HepG2 (cell line): ENCODE data around the gene SELENOS. TPM values are rescaled to one million over a fixed set of nuclear protein-coding genes. Genes with fewer than 3 reads are reported as not detected.

Source experiments
- ATAC-seq: fragments of 200-7000 bp; cut with Tn5 transposase; 3 replicates; pipeline ENCODE4 v1.9.1; 2020; ENCODE audit warnings: mild to moderate bottlenecking, moderate library complexity
- BruUV-seq: library from RNA; stranded (reverse); fragments of 400-500 nt; replicated peaks from 2 replicates; lab custom pipeline; 2021; lab: Mats Ljungman, UMichigan
- CTCF ChIA-PET: fragments of 300-600 bp; formaldehyde crosslinking; extraction: SDS; loops from one replicate; lab custom pipeline; 2021; ENCODE audit warnings: low total read pairs, inconsistent platforms, low intra/inter-chr PET ratio; lab: Yijun Ruan, JAX
- POLR2A ChIA-PET: fragments of 350-600 bp; sonication (Branson Sonifier 250); formaldehyde crosslinking; loops from one replicate; lab custom pipeline; 2020; ENCODE audit warnings: antibody characterized with exemption, inconsistent platforms; lab: Yijun Ruan, JAX
- DNase-seq: peaks from one replicate; pipeline ENCODE4 v3.0.0-alpha.2; 2015; ENCODE audit warnings: low spot score
- FAIRE-seq: peaks from 3 replicates; lab custom pipeline; 2011; peaks lifted over from hg19 to GRCh38; lab: Jason Lieb, UNC
- H2AFZ ChIP-seq: one replicate; pipeline ENCODE4 v1.6.1; 2011; ENCODE audit warnings: low read length, inconsistent platforms
- H3K27ac ChIP-seq: fragments of 300-600 bp; 3 replicates; pipeline ENCODE4 v1.8.0; 2011; ENCODE audit warnings: mixed run types, mild to moderate bottlenecking, mixed read lengths, low read length, inconsistent platforms; ENCODE audit not compliant: insufficient read depth; ENCODE audit errors: extremely low read length
- H3K27me3 ChIP-seq, 2 experiments: fragments of 200-600 bp in 1 of 2; 2 replicates in 1 of 2; 3 replicates in 1 of 2; pipeline versions ENCODE4 v1.6.0 to v1.8.0; 2011; ENCODE audit warnings: low read length in 2 of 2, mild to moderate bottlenecking in 2 of 2, moderate library complexity in 2 of 2, inconsistent platforms in 1 of 2; ENCODE audit not compliant: insufficient read depth in 2 of 2, control insufficient read depth in 1 of 2
- H3K36me3 ChIP-seq, 2 experiments: fragments of 200-600 bp in 1 of 2; replicated peaks in 1 of 2; 2 replicates in 1 of 2; 3 replicates in 1 of 2; pipeline versions ENCODE4 v1.5.1 to v1.8.0; 2011; ENCODE audit warnings: low read length in 2 of 2, inconsistent platforms in 1 of 2; ENCODE audit not compliant: insufficient read depth in 2 of 2, control insufficient read depth in 1 of 2
- H3K4me1 ChIP-seq: 2 replicates; pipeline ENCODE4 v1.5.1; 2012; ENCODE audit warnings: low read length, inconsistent platforms; ENCODE audit not compliant: insufficient read depth
- H3K4me2 ChIP-seq: 2 replicates; pipeline ENCODE4 v1.6.0; 2011; ENCODE audit warnings: low read depth, low read length, inconsistent platforms
- H3K4me3 ChIP-seq, 3 experiments: fragments of 200-600 bp in 1 of 3; sonication (generic), shearing (Covaris generic) in 1 of 3; replicated peaks in 1 of 3; 2 replicates each; pipeline ENCODE4 v1.5.1; 2011 to 2016; ENCODE audit warnings: low read length in 3 of 3, inconsistent platforms in 2 of 3, low read depth in 2 of 3, mild to moderate bottlenecking in 2 of 3, control low read depth in 1 of 3, mixed read lengths in 1 of 3; ENCODE audit not compliant: insufficient read depth in 1 of 3
- H3K79me2 ChIP-seq: one replicate; pipeline ENCODE4 v1.6.1; 2011; ENCODE audit warnings: low read length, inconsistent platforms; ENCODE audit not compliant: insufficient read depth
- H3K9ac ChIP-seq: 2 replicates; pipeline ENCODE4 v1.6.0; 2011; ENCODE audit warnings: mild to moderate bottlenecking, low read depth, low read length, inconsistent platforms; ENCODE audit not compliant: insufficient read depth
- H3K9me3 ChIP-seq: 2 replicates; pipeline ENCODE4 v1.5.1; 2012; ENCODE audit warnings: mild to moderate bottlenecking, low read length
- H4K20me1 ChIP-seq: 2 replicates; pipeline ENCODE4 v1.6.0; 2011; ENCODE audit warnings: inconsistent platforms, mild to moderate bottlenecking, low read length, moderate library complexity; ENCODE audit not compliant: insufficient read depth
- MIER3 ChIP-seq: IDR thresholded peaks from 2 replicates; pipeline ENCODE4 v1.6.1; 2016; ENCODE audit warnings: missing compliant biosample characterization, borderline replicate concordance
- NR1H2 ChIP-seq: sonication (generic); formaldehyde crosslinking; IDR thresholded peaks from 2 replicates; pipeline ENCODE4 v1.8.1; 2022; ENCODE audit warnings: low read depth, missing genetic modification reagents, borderline replicate concordance
- PLRG1 ChIP-seq: fragments of 450-650 bp; conservative IDR thresholded peaks from 2 replicates; pipeline ENCODE4 v1.6.1; 2016
- WGBS: methylation state at CpG from one replicate; pipeline ENCODE4 v1.1.6; 2017; ENCODE audit warnings: low lambda C conversion rate; 5-methylcytosine and 5-hydroxymethylcytosine counted together
- in situ Hi-C: cut with HindIII; loops from 2 replicates; pipeline ENCODE4 v1.10.0; 2017; ENCODE audit warnings: low pct_unique_long_range_greater_than_20kb; ENCODE audit not compliant: extremely low pct_ligation_motif_present
- intact Hi-C: fragments of 100-400 bp; cut with micrococcal nuclease; formaldehyde crosslinking; loops from one replicate; pipeline ENCODE4 v1.10.0; 2022; ENCODE audit not compliant: unreplicated experiment
- polyA plus RNA-seq, 8 experiments: library from polyadenylated mRNA; depleted of rRNA in 3 of 8; stranded (reverse) in 7 of 8; unstranded in 1 of 8; fragments of >200 nt; fragmentation: Illumina TruSeq in 4 of 8; extraction: Trizol in 4 of 8; gene quantifications; 2 replicates each; pipeline versions ENCODE4 v1.2.1 to v1.2.3, GENCODE V29; 2011 to 2016; ENCODE audit warnings: low read depth in 4 of 8, missing spikeins in 1 of 8, mixed read lengths in 1 of 8; ENCODE audit not compliant: insufficient read depth in 1 of 8
- total RNA-seq, 5 experiments: library from RNA; depleted of rRNA; stranded (reverse); fragments of >200 nt; fragmentation: Illumina TruSeq; extraction: Trizol; gene quantifications; 2 replicates each; pipeline ENCODE4 v1.2.3, GENCODE V29; 2016; ENCODE audit warnings: low read depth in 1 of 5
- TF ChIP-seq, protein P1 (sequence below): sonication (generic); formaldehyde crosslinking; IDR thresholded peaks from 2 replicates; pipeline ENCODE4 v1.8.0; 2022; ENCODE audit warnings: mild to moderate bottlenecking, missing genetic modification reagents, borderline replicate concordance
- TF ChIP-seq, protein P2 (sequence below): IDR thresholded peaks from 2 replicates; pipeline ENCODE4 v1.6.1; 2016; ENCODE audit warnings: low read depth, missing genetic modification reagents, missing compliant biosample characterization

SELENOS gene
- total and polyA plus RNA-seq, 2 of the 13 experiments (the other 11 are each of a cell fraction or from before 2014, with no cell fraction given) = 63.0 to 66.1 TPM

DNA sequence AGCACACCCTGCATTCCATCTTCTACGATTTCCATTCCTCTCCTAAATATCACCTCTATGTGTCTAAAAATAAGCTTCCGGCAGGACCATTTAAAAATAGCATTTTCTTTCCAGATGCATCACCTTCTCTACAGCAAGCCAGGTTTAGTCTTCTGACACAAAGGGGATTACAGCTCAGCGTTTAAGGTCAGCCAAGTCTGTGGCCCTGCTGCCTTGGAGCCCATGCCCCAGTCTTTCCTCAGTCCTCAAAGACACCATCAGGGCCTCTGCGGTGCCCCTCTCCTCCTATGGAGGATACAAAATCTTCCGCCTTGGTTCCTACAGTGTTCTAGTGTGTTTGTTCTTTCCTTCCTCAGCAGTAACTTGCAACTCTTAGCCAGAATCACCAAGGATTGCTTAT is 3.8 kb downstream of the SELENOS start:
- TF ChIP-seq, protein P1, sequence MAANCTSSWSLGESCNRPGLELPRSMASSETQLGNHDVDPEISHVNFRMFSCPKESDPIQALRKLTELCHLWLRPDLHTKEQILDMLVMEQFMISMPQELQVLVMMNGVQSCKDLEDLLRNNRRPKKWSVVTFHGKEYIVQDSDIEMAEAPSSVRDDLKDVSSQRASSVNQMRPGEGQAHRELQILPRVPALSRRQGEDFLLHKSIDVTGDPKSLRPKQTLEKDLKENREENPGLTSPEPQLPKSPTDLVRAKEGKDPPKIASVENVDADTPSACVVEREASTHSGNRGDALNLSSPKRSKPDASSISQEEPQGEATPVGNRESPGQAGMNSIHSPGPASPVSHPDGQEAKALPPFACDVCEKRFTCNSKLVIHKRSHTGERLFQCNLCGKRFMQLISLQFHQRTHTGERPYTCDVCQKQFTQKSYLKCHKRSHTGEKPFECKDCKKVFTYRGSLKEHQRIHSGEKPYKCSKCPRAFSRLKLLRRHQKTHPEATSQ (CRISPR knock-in tag) = no peak
- TF ChIP-seq, protein P2, sequence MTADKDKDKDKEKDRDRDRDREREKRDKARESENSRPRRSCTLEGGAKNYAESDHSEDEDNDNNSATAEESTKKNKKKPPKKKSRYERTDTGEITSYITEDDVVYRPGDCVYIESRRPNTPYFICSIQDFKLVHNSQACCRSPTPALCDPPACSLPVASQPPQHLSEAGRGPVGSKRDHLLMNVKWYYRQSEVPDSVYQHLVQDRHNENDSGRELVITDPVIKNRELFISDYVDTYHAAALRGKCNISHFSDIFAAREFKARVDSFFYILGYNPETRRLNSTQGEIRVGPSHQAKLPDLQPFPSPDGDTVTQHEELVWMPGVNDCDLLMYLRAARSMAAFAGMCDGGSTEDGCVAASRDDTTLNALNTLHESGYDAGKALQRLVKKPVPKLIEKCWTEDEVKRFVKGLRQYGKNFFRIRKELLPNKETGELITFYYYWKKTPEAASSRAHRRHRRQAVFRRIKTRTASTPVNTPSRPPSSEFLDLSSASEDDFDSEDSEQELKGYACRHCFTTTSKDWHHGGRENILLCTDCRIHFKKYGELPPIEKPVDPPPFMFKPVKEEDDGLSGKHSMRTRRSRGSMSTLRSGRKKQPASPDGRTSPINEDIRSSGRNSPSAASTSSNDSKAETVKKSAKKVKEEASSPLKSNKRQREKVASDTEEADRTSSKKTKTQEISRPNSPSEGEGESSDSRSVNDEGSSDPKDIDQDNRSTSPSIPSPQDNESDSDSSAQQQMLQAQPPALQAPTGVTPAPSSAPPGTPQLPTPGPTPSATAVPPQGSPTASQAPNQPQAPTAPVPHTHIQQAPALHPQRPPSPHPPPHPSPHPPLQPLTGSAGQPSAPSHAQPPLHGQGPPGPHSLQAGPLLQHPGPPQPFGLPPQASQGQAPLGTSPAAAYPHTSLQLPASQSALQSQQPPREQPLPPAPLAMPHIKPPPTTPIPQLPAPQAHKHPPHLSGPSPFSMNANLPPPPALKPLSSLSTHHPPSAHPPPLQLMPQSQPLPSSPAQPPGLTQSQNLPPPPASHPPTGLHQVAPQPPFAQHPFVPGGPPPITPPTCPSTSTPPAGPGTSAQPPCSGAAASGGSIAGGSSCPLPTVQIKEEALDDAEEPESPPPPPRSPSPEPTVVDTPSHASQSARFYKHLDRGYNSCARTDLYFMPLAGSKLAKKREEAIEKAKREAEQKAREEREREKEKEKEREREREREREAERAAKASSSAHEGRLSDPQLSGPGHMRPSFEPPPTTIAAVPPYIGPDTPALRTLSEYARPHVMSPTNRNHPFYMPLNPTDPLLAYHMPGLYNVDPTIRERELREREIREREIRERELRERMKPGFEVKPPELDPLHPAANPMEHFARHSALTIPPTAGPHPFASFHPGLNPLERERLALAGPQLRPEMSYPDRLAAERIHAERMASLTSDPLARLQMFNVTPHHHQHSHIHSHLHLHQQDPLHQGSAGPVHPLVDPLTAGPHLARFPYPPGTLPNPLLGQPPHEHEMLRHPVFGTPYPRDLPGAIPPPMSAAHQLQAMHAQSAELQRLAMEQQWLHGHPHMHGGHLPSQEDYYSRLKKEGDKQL (CRISPR knock-in tag) = no peak
- TF ChIP-seq NR1H2 (no peak), PLRG1 (no peak), MIER3 (CRISPR knock-in tag) (no peak)
- Histone ChIP-seq H2AFZ (no peak overlapping the region), H3K9me3 (no peaks in the 10 kb centered on the region), H3K4me2 (no peak overlapping the region), H3K27ac (no peak overlapping the region), H3K9ac (no peak overlapping the region), H3K4me3 (no peak overlapping the region), H3K27me3 (no peaks in the 10 kb centered on the region; a peak in 1 of 5 replicates), H4K20me1 (no peaks in the 10 kb centered on the region; the same call in 1 of the 2 replicates), H3K4me1 (peaks cover 23% of the 10 kb centered on the region), H3K79me2 (peaks cover 20% of the 10 kb centered on the region), H3K36me3 (peaks cover 14 to 52% of the 10 kb centered on the region in 2 experiments)
- ChIA-PET CTCF (no interaction called here), POLR2A (no interaction called here)
- WGBS = 77% methylated on average over 5 of the region's 5 CpGs
- DNase-seq (no peak), ATAC-seq (no peak), FAIRE-seq (no peak)
- BruUV-seq = no TSS peak
- in situ Hi-C loops (loop anchor here (25.0 kb wide), 2 partner anchors 361 to 611 kb away; partner anchors contain the start of gene LRRK1), intact Hi-C loops (no loop called here)
